GM13977 (cell line): Measurements from ENCODE around the gene BEGAIN.

ENCODE experiments used
- DNase-seq: peaks from one replicate; pipeline ENCODE4 v3.0.0; 2012; ENCODE audit warnings: low spot score
- CTCF ChIP-seq: IDR thresholded peaks from 2 replicates; pipeline ENCODE4 v1.5.1; 2012; ENCODE audit warnings: mild to moderate bottlenecking, control low read depth; ENCODE audit not compliant: insufficient read depth; ENCODE audit errors: extremely low read depth, missing control alignments
- in situ Hi-C: fragments of 300-500 bp; cut with MboI; formaldehyde crosslinking; loops from one replicate; pipeline ENCODE4 v1.12.0; 2022; ENCODE audit warnings: low sequenced_read_pairs, low pct_unique_long_range_greater_than_20kb, mixed read lengths, inconsistent platforms; ENCODE audit not compliant: unreplicated experiment

The BEGAIN gene

GRCh38 chr14:100542619-100543205, 44.5 kb downstream of the BEGAIN start:
- DNase-seq = no peak
- TF ChIP-seq CTCF = no peak
- in situ Hi-C loops = no loop called here

- TF ChIP-seq CTCF = no peak
- in situ Hi-C loops = no loop called here
- no peak for DNase-seq
Measured at GRCh38 chr14:100541621-100542560, 45.3 kb downstream of the BEGAIN start.

DNA sequence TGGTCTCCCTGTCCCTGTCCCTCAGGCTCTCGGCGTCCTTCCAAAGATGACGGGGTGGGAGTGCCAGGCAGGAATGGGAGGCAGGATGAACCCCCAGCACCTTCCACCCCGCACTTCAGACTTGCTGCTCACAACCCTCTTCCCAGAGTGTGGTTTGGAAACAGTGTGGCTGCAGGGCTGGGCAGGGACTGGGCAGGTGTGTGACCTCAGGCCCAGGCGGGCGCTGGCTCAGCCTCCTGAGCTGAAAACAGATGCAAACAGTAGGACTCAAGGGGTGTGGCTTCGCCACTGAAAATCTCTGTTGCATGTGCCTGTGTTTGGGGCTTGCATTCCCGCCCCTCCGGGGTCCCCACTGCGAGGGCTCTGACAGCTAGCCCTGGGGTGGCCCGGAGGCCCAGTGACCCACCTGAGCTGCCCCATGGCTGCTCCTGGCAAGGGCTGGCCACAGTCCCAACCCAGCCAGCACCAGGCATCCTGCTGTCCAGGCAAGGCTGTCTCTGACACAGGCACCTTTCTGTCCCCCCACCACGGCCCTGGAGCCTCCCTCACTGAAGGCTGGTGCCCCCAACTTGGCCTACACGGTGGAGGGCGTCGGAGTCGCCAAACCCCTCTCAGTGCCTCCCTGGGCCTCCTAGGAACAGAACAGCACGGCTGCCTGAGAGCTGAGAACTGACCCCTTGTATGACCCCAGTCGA, 46.1 kb downstream of the BEGAIN start:
- no peak for DNase-seq
- in situ Hi-C loops = no loop called here
- no peak for TF ChIP-seq CTCF

DNA sequence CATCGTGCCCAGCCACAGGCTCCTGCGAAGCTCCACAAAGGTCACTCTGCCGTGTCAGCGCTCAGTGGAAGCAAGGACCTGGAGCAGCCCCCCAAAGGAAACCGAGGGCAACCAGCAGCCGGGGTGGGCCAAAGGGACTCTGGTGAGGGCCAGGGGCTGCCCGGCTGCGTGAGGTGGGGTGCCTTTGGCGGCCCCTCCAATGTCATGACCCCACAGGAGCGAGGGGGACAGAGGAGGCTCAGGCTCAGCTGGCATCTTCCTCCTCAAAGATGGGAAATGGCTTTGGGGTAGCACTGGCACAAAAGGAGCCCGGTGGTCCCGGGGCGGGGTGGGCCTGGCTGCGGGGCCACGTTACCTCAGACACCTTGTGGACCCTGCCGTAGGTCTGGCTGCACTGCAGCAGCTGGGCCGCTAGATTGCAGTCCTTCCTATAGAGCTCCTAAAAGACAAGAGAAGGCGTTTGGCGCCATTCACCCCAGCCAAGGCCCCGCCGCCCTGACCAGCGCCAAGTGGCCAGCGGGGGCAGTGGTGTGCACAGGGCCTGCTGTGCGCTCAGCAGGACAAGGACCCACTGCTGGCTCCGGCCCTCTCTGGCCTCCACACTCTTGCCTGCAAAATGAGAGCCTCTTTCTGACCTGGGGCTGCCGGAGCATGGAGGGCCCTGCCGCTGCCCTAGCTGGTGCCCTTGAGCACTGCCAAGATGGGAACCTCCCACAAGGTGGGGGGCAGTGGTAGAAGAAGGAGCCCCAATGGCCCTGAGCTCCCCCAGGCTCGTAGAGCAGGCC, 46.9 kb downstream of the BEGAIN start:
- TF ChIP-seq CTCF = no peak
- no peak for DNase-seq

DNA sequence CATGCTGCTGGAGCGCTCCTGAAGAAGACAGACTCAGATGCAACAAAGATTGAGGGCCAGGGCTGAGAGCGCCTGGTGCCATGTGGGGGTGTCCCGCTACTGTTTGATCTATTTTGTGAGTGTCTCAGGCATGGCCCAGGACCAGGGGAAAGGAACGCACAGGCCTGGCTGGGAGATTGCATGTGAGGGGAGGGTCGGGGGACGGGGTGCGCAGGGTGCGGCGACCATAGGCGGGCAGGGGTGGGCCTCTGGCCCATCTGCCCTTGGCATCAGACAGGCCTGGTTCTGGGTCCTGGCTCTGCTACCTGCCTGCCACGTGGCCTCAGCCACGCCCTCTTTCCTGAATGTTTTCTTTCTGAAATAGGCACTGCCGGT, 47.5 kb downstream of the BEGAIN start:
- in situ Hi-C loops = no loop called here
- TF ChIP-seq CTCF = no peak
- no peak for DNase-seq

More for the DNA sequence above, 46.9 kb downstream of the BEGAIN start:
- in situ Hi-C loops = no loop called here
